GM23338 (cell line): ENCODE data around the gene AIF1L. TPM values are rescaled to one million over a fixed set of nuclear protein-coding genes. Genes with fewer than 3 reads are reported as not detected.

Source experiments
- ATAC-seq: fragments of 200-7000 bp; cut with Tn5 transposase; 3 replicates; pipeline ENCODE4 v1.9.1; 2020
- DNase-seq: peaks from one replicate; pipeline ENCODE4 v3.0.0-alpha.2; 2015; ENCODE audit warnings: low spot score
- H2AFZ ChIP-seq: fragments of 200-600 bp; sonication (generic); 2 replicates; pipeline ENCODE4 v1.8.0; 2016; ENCODE audit warnings: antibody characterized with exemption, mild to moderate bottlenecking, moderate library complexity
- H3F3A ChIP-seq: fragments of 200-600 bp; sonication (generic); replicated peaks from 2 replicates; pipeline ENCODE4 v1.8.0; 2017; ENCODE audit warnings: antibody characterized with exemption, mixed run types, low read depth
- H3K27ac ChIP-seq: fragments of 200-600 bp; sonication (generic); 2 replicates; pipeline ENCODE4 v1.6.1; 2016; ENCODE audit warnings: low read depth
- H3K27me3 ChIP-seq: fragments of 200-600 bp; sonication (generic); 2 replicates; pipeline ENCODE4 v1.8.0; 2016; ENCODE audit warnings: mild to moderate bottlenecking, mixed run types, moderate library complexity; ENCODE audit not compliant: insufficient read depth
- H3K36me3 ChIP-seq: fragments of 200-600 bp; sonication (generic); 2 replicates; pipeline ENCODE4 v1.8.0; 2016; ENCODE audit warnings: mild to moderate bottlenecking; ENCODE audit not compliant: insufficient read depth
- H3K4me1 ChIP-seq: fragments of 200-600 bp; sonication (generic); 2 replicates; pipeline ENCODE4 v1.8.0; 2016; ENCODE audit warnings: mild to moderate bottlenecking, moderate library complexity; ENCODE audit not compliant: insufficient read depth
- H3K4me2 ChIP-seq: fragments of 200-600 bp; sonication (generic); 2 replicates; pipeline ENCODE4 v1.7.1; 2017; ENCODE audit warnings: mixed run types
- H3K4me3 ChIP-seq: fragments of 200-600 bp; sonication (generic); 2 replicates; pipeline ENCODE4 v1.6.1; 2016; ENCODE audit warnings: mixed run types
- H3K79me2 ChIP-seq: fragments of 200-600 bp; sonication (generic); replicated peaks from 2 replicates; pipeline ENCODE4 v1.8.0; 2017; ENCODE audit warnings: mild to moderate bottlenecking; ENCODE audit not compliant: insufficient read depth
- H3K9me2 ChIP-seq: fragments of 200-600 bp; sonication (generic); 2 replicates; pipeline ENCODE4 v1.8.0; 2017; ENCODE audit not compliant: insufficient read depth
- H4K20me1 ChIP-seq: fragments of 200-600 bp; sonication (generic); replicated peaks from 2 replicates; pipeline ENCODE4 v1.8.0; 2017; ENCODE audit warnings: mild to moderate bottlenecking; ENCODE audit not compliant: insufficient read depth
- H3K27ac Mint-ChIP-seq: 2 replicates; pipeline ENCODE4 v1.8.0; 2020; ENCODE audit warnings: inconsistent platforms, mild to moderate bottlenecking, moderate library complexity, mixed read lengths
- H3K27me3 Mint-ChIP-seq: 3 replicates; pipeline ENCODE4 v1.8.0; 2022; ENCODE audit warnings: low read depth, mild to moderate bottlenecking, moderate library complexity, mixed read lengths, inconsistent platforms; ENCODE audit not compliant: insufficient read depth, poor library complexity
- H3K36me3 Mint-ChIP-seq: 3 replicates; pipeline ENCODE4 v1.8.0; 2021; ENCODE audit warnings: low read depth, mild to moderate bottlenecking, inconsistent platforms, moderate library complexity, mixed read lengths
- H3K4me1 Mint-ChIP-seq: 3 replicates; pipeline ENCODE4 v1.8.0; 2020; ENCODE audit warnings: mild to moderate bottlenecking, inconsistent platforms, mixed read lengths
- H3K4me3 Mint-ChIP-seq: 3 replicates; pipeline ENCODE4 v1.8.0; 2021; ENCODE audit warnings: moderate library complexity, mild to moderate bottlenecking, inconsistent platforms, mixed read lengths
- H3K9me3 Mint-ChIP-seq: 3 replicates; pipeline ENCODE4 v1.8.0; 2020; ENCODE audit warnings: moderate library complexity, mild to moderate bottlenecking, inconsistent platforms, mixed read lengths
- CREB1 ChIP-seq: fragments of 250-450 bp; sonication (Bioruptor Pico); IDR thresholded peaks from 2 replicates; pipeline ENCODE4 v1.5.0; 2020; ENCODE audit warnings: low read depth, mild to moderate bottlenecking, moderate library complexity
- ETS1 ChIP-seq: IDR thresholded peaks from 2 replicates; pipeline ENCODE4 v1.6.1; 2016; ENCODE audit warnings: antibody characterized with exemption
- EZH2 ChIP-seq: fragments of 200-600 bp; sonication (generic); IDR thresholded peaks from one replicate; pipeline ENCODE4 v1.8.0; 2017; ENCODE audit warnings: antibody characterized with exemption, mild to moderate bottlenecking, low read depth; ENCODE audit not compliant: unreplicated experiment
- EZH2phosphoT487 ChIP-seq: fragments of 200-600 bp; sonication (generic); IDR thresholded peaks from one replicate; pipeline ENCODE4 v1.8.1; 2018; ENCODE audit warnings: antibody characterized with exemption; ENCODE audit not compliant: unreplicated experiment
- JUNB ChIP-seq: IDR thresholded peaks from one replicate; pipeline ENCODE4 v1.6.1; 2016; ENCODE audit warnings: antibody characterized with exemption; ENCODE audit not compliant: unreplicated experiment
- NANOG ChIP-seq: IDR thresholded peaks from 2 replicates; pipeline ENCODE4 v1.6.1; 2016; ENCODE audit warnings: antibody characterized with exemption, borderline replicate concordance
- POLR2AphosphoS5 ChIP-seq: IDR thresholded peaks from 2 replicates; pipeline ENCODE4 v1.6.1; 2016; ENCODE audit warnings: antibody characterized with exemption, low read depth
- STAT1 ChIP-seq: IDR thresholded peaks from one replicate; pipeline ENCODE4 v1.6.1; 2016; ENCODE audit warnings: antibody characterized with exemption; ENCODE audit not compliant: unreplicated experiment
- ZNF114 ChIP-seq: fragments of 250-450 bp; sonication (Bioruptor Pico); IDR thresholded peaks from 2 replicates; pipeline ENCODE4 v1.5.0; 2020; ENCODE audit warnings: mild to moderate bottlenecking, moderate library complexity
- ZNF331 ChIP-seq: fragments of 250-450 bp; sonication (Bioruptor Pico); IDR thresholded peaks from 2 replicates; pipeline ENCODE4 v1.5.0; 2020; ENCODE audit warnings: low read depth, mild to moderate bottlenecking, moderate library complexity
- polyA plus RNA-seq: library from polyadenylated mRNA; unstranded; fragments of >200 nt; fragmentation: Nextera tagmentation; extraction: Ambion mirVana; gene quantifications from 2 replicates; pipeline ENCODE4 v1.2.1, GENCODE V29; 2016
- total RNA-seq: library from RNA; depleted of rRNA; stranded (reverse); fragments of >200 nt; shearing (Covaris generic); gene quantifications from 2 replicates; pipeline ENCODE4 v1.2.3, GENCODE V29; 2014
- TF ChIP-seq, protein P1 (sequence below): fragments of 250-450 bp; sonication (Bioruptor Pico); IDR thresholded peaks from 2 replicates; pipeline ENCODE4 v1.5.0; 2020; ENCODE audit warnings: mild to moderate bottlenecking, moderate library complexity
- TF ChIP-seq, protein P2 (sequence below): IDR thresholded peaks from one replicate; pipeline ENCODE4 v1.6.1; 2018; ENCODE audit warnings: antibody characterized with exemption; ENCODE audit not compliant: unreplicated experiment
- TF ChIP-seq, protein P3 (sequence below), 2 experiments: fragments of 200-600 bp in 1 of 2; sonication (generic) in 1 of 2; conservative IDR thresholded peaks; 2 replicates each; pipeline versions ENCODE4 v1.5.1 to v1.6.1; 2016 to 2017; ENCODE audit warnings: antibody characterized with exemption in 2 of 2, low read depth in 2 of 2, mild to moderate bottlenecking in 2 of 2, moderate library complexity in 1 of 2

The AIF1L gene
- total and polyA plus RNA-seq, 2 experiments from 2014 or later, result 76.4 to 87.8 TPM

DNA sequence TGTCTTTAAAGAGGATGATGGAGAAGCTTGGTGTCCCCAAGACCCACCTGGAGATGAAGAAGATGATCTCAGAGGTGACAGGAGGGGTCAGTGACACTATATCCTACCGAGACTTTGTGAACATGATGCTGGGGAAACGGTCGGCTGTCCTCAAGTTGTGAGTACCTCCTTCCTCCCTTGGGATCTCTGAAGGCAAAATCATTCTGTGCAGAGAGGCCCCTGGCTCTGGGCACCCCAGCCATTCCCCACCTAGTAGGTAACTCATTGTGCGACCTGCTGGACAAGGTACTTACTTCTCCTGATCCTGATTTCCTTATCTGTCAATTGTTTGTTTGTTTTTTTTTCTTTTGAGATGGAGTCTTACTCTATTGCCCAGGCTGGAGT lies 21.4 kb downstream of the AIF1L start:
- Mint-ChIP-seq H3K4me1 (peaks cover 1% of the 10 kb centered on the region; the same call in 1 of the 3 replicates), H3K4me3 (no peak overlapping the region), H3K27me3 (peaks cover 13% of the 10 kb centered on the region), H3K9me3 (no peaks in the 10 kb centered on the region), H3K36me3 (peaks cover 85% of the 10 kb centered on the region), H3K27ac (no peak overlapping the region)
- no peaks in the 10 kb centered on the region for H3K4me1 ChIP-seq
- no peak overlapping the region for H3K4me2 ChIP-seq
- TF ChIP-seq NANOG (no peak), ETS1 (no peak), POLR2AphosphoS5 (no peak), STAT1 (no peak), CREB1 (no peak), JUNB (no peak), ZNF114 (CRISPR knock-in tag) (no peak), EZH2 (no peak), ZNF331 (CRISPR knock-in tag) (no peak), EZH2phosphoT487 (no peak)
- TF ChIP-seq, protein P1, sequence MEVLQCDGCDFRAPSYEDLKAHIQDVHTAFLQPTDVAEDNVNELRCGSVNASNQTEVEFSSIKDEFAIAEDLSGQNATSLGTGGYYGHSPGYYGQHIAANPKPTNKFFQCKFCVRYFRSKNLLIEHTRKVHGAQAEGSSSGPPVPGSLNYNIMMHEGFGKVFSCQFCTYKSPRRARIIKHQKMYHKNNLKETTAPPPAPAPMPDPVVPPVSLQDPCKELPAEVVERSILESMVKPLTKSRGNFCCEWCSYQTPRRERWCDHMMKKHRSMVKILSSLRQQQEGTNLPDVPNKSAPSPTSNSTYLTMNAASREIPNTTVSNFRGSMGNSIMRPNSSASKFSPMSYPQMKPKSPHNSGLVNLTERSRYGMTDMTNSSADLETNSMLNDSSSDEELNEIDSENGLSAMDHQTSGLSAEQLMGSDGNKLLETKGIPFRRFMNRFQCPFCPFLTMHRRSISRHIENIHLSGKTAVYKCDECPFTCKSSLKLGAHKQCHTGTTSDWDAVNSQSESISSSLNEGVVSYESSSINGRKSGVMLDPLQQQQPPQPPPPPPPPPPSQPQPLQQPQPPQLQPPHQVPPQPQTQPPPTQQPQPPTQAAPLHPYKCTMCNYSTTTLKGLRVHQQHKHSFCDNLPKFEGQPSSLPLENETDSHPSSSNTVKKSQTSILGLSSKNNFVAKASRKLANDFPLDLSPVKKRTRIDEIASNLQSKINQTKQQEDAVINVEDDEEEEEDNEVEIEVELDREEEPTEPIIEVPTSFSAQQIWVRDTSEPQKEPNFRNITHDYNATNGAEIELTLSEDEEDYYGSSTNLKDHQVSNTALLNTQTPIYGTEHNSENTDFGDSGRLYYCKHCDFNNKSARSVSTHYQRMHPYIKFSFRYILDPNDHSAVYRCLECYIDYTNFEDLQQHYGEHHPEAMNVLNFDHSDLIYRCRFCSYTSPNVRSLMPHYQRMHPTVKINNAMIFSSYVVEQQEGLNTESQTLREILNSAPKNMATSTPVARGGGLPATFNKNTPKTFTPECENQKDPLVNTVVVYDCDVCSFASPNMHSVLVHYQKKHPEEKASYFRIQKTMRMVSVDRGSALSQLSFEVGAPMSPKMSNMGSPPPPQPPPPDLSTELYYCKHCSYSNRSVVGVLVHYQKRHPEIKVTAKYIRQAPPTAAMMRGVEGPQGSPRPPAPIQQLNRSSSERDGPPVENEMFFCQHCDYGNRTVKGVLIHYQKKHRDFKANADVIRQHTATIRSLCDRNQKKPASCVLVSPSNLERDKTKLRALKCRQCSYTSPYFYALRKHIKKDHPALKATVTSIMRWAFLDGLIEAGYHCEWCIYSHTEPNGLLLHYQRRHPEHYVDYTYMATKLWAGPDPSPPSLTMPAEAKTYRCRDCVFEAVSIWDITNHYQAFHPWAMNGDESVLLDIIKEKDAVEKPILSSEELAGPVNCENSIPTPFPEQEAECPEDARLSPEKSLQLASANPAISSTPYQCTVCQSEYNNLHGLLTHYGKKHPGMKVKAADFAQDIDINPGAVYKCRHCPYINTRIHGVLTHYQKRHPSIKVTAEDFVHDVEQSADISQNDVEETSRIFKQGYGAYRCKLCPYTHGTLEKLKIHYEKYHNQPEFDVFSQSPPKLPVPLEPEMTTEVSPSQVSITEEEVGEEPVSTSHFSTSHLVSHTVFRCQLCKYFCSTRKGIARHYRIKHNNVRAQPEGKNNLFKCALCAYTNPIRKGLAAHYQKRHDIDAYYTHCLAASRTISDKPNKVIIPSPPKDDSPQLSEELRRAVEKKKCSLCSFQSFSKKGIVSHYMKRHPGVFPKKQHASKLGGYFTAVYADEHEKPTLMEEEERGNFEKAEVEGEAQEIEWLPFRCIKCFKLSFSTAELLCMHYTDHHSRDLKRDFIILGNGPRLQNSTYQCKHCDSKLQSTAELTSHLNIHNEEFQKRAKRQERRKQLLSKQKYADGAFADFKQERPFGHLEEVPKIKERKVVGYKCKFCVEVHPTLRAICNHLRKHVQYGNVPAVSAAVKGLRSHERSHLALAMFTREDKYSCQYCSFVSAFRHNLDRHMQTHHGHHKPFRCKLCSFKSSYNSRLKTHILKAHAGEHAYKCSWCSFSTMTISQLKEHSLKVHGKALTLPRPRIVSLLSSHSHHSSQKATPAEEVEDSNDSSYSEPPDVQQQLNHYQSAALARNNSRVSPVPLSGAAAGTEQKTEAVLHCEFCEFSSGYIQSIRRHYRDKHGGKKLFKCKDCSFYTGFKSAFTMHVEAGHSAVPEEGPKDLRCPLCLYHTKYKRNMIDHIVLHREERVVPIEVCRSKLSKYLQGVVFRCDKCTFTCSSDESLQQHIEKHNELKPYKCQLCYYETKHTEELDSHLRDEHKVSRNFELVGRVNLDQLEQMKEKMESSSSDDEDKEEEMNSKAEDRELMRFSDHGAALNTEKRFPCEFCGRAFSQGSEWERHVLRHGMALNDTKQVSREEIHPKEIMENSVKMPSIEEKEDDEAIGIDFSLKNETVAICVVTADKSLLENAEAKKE (CRISPR knock-in tag), result no peak
- TF ChIP-seq, protein P2, sequence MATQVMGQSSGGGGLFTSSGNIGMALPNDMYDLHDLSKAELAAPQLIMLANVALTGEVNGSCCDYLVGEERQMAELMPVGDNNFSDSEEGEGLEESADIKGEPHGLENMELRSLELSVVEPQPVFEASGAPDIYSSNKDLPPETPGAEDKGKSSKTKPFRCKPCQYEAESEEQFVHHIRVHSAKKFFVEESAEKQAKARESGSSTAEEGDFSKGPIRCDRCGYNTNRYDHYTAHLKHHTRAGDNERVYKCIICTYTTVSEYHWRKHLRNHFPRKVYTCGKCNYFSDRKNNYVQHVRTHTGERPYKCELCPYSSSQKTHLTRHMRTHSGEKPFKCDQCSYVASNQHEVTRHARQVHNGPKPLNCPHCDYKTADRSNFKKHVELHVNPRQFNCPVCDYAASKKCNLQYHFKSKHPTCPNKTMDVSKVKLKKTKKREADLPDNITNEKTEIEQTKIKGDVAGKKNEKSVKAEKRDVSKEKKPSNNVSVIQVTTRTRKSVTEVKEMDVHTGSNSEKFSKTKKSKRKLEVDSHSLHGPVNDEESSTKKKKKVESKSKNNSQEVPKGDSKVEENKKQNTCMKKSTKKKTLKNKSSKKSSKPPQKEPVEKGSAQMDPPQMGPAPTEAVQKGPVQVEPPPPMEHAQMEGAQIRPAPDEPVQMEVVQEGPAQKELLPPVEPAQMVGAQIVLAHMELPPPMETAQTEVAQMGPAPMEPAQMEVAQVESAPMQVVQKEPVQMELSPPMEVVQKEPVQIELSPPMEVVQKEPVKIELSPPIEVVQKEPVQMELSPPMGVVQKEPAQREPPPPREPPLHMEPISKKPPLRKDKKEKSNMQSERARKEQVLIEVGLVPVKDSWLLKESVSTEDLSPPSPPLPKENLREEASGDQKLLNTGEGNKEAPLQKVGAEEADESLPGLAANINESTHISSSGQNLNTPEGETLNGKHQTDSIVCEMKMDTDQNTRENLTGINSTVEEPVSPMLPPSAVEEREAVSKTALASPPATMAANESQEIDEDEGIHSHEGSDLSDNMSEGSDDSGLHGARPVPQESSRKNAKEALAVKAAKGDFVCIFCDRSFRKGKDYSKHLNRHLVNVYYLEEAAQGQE, result no peak
- TF ChIP-seq, protein P3, sequence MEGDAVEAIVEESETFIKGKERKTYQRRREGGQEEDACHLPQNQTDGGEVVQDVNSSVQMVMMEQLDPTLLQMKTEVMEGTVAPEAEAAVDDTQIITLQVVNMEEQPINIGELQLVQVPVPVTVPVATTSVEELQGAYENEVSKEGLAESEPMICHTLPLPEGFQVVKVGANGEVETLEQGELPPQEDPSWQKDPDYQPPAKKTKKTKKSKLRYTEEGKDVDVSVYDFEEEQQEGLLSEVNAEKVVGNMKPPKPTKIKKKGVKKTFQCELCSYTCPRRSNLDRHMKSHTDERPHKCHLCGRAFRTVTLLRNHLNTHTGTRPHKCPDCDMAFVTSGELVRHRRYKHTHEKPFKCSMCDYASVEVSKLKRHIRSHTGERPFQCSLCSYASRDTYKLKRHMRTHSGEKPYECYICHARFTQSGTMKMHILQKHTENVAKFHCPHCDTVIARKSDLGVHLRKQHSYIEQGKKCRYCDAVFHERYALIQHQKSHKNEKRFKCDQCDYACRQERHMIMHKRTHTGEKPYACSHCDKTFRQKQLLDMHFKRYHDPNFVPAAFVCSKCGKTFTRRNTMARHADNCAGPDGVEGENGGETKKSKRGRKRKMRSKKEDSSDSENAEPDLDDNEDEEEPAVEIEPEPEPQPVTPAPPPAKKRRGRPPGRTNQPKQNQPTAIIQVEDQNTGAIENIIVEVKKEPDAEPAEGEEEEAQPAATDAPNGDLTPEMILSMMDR (conservative IDR thresholded peaks at IDR 0.05; ENCODE audit: low read depth in 2 of 2), result no peak
- H3F3A ChIP-seq, result peaks cover 6% of the 10 kb centered on the region; the same call in 1 of the 2 replicates
- no peak for DNase-seq
- no peak for ATAC-seq
- no peaks in the 10 kb centered on the region for H3K27me3 ChIP-seq
- H4K20me1 ChIP-seq, result no peaks in the 10 kb centered on the region; the same call in none of the 2 replicates
- H2AFZ ChIP-seq, result no peak overlapping the region
- no peak overlapping the region for H3K27ac ChIP-seq
- no peaks in the 10 kb centered on the region for H3K79me2 ChIP-seq
- peaks cover 37% of the 10 kb centered on the region for H3K36me3 ChIP-seq
- H3K9me2 ChIP-seq, result no peaks in the 10 kb centered on the region
- H3K4me3 ChIP-seq, result no peak overlapping the region
